ENCODE data around the gene SUCLG1.

DNA sequence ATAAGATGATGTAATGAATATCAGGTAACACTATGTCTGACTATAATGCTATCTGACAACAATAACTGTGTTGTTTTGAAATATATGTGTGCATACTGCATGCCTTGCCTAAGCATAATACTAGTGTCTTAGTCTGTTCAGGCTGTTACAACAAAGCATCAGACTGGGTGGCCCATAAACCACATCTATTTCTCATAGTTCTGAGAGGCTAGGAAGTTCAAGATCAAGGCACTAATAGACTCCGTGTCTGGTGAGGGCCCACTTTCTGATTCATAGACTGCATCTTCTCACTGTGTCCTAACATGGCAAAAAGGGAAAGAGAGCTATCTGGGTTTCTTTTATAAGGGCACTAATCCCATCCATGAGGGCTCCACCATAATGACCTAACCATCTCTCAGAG lies 80.1 kb downstream of the SUCLG1 start:
- no peak for TF ChIP-seq CTCF (IDR thresholded peaks at IDR 0.05 in 2 of 3, conservative IDR thresholded peaks at IDR 0.05 in 1 of 3; ENCODE audit: control insufficient read depth in 2 of 3, extremely low read depth in 1 of 3, insufficient read depth in 1 of 3, low read depth in 3 of 3, low read length in 3 of 3)
- TF ChIP-seq BHLHE40 (IDR thresholded peaks at IDR 0.05; ENCODE audit: borderline replicate concordance in 1 of 2, low read depth in 2 of 2, low read length in 1 of 2): no peak
- TF ChIP-seq STAT3 (IDR thresholded peaks at IDR 0.05; ENCODE audit: low read depth, low read length): no peak
- TF ChIP-seq, protein P1, sequence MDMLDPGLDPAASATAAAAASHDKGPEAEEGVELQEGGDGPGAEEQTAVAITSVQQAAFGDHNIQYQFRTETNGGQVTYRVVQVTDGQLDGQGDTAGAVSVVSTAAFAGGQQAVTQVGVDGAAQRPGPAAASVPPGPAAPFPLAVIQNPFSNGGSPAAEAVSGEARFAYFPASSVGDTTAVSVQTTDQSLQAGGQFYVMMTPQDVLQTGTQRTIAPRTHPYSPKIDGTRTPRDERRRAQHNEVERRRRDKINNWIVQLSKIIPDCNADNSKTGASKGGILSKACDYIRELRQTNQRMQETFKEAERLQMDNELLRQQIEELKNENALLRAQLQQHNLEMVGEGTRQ (IDR thresholded peaks at IDR 0.05; ENCODE audit: borderline replicate concordance, low read depth, low read length): no peak
- TF ChIP-seq SIN3A (IDR thresholded peaks at IDR 0.05; ENCODE audit: low read depth, low read length): no peak

Data from GM12878 (cell line).